ENCODE results near the gene SLC35F3. TPM values are rescaled to one million over a fixed set of nuclear protein-coding genes. Genes with fewer than 3 reads are reported as not detected.

The SLC35F3 gene
- total RNA-seq, 1 donor, result not detected

- Histone ChIP-seq H3K27me3 (ENCODE audit: insufficient read depth, low read length) (no peaks in the 10 kb centered on the region), H3K79me2 (ENCODE audit: insufficient read depth, low read length) (no peaks in the 10 kb centered on the region), H3K9me3 (ENCODE audit: low read depth, low read length) (no peaks in the 10 kb centered on the region), H4K20me1 (ENCODE audit: insufficient read depth, low read length) (no peaks in the 10 kb centered on the region), H3K27ac (ENCODE audit: low read depth, low read length) (no peak overlapping the region), H2AFZ (ENCODE audit: low read length) (no peak overlapping the region), H3K4me2 (ENCODE audit: insufficient read depth, low read length) (no peak overlapping the region), H3K4me3 (ENCODE audit: insufficient read depth, low read length) (no peak overlapping the region), H3K36me3 (ENCODE audit: insufficient read depth, low read length) (no peaks in the 10 kb centered on the region), H3K4me1 (ENCODE audit: insufficient read depth, low read length) (no peaks in the 10 kb centered on the region)
- no peak for DNase-seq (ENCODE audit: insufficient read length, low spot score, missing footprints)
- TF ChIP-seq CTCF (IDR thresholded peaks at IDR 0.05; ENCODE audit: extremely low read depth, low read depth, low read length), result no peak
These were observed 230.4 kb downstream of the SLC35F3 start for GRCh38 chr1:234134878-234135277.

GRCh38 chr1:234135501-234135900, 231.0 kb downstream of the SLC35F3 start:
- H3K4me3 ChIP-seq (ENCODE audit: insufficient read depth, low read length), result no peak overlapping the region
- no peaks in the 10 kb centered on the region for H3K27me3 ChIP-seq (ENCODE audit: insufficient read depth, low read length)
- no peak for DNase-seq (ENCODE audit: insufficient read length, low spot score, missing footprints)
- no peaks in the 10 kb centered on the region for H3K79me2 ChIP-seq (ENCODE audit: insufficient read depth, low read length)
- no peaks in the 10 kb centered on the region for H3K36me3 ChIP-seq (ENCODE audit: insufficient read depth, low read length)
- H4K20me1 ChIP-seq (ENCODE audit: insufficient read depth, low read length), result no peaks in the 10 kb centered on the region
- H3K27ac ChIP-seq (ENCODE audit: low read depth, low read length), result no peak overlapping the region
- H2AFZ ChIP-seq (ENCODE audit: low read length), result no peak overlapping the region
- H3K9me3 ChIP-seq (ENCODE audit: low read depth, low read length), result no peaks in the 10 kb centered on the region
- no peak overlapping the region for H3K4me2 ChIP-seq (ENCODE audit: insufficient read depth, low read length)
- no peak for TF ChIP-seq CTCF (IDR thresholded peaks at IDR 0.05; ENCODE audit: extremely low read depth, low read depth, low read length)
- H3K4me1 ChIP-seq (ENCODE audit: insufficient read depth, low read length), result no peaks in the 10 kb centered on the region

- no peak overlapping the region for H3K4me3 ChIP-seq (ENCODE audit: insufficient read depth, low read length)
- H3K4me2 ChIP-seq (ENCODE audit: insufficient read depth, low read length), result no peak overlapping the region
- no peaks in the 10 kb centered on the region for H3K9me3 ChIP-seq (ENCODE audit: low read depth, low read length)
- no peaks in the 10 kb centered on the region for H3K4me1 ChIP-seq (ENCODE audit: insufficient read depth, low read length)
- no peak for TF ChIP-seq CTCF (IDR thresholded peaks at IDR 0.05; ENCODE audit: extremely low read depth, low read depth, low read length)
- no peaks in the 10 kb centered on the region for H4K20me1 ChIP-seq (ENCODE audit: insufficient read depth, low read length)
- no peaks in the 10 kb centered on the region for H3K27me3 ChIP-seq (ENCODE audit: insufficient read depth, low read length)
- H3K36me3 ChIP-seq (ENCODE audit: insufficient read depth, low read length), result no peaks in the 10 kb centered on the region
- DNase-seq (ENCODE audit: insufficient read length, low spot score, missing footprints), result no peak
- H3K79me2 ChIP-seq (ENCODE audit: insufficient read depth, low read length), result no peaks in the 10 kb centered on the region
- no peak overlapping the region for H3K27ac ChIP-seq (ENCODE audit: low read depth, low read length)
- no peak overlapping the region for H2AFZ ChIP-seq (ENCODE audit: low read length)
These were observed 231.6 kb downstream of the SLC35F3 start for GRCh38 chr1:234136073-234136472.

- H4K20me1 ChIP-seq (ENCODE audit: insufficient read depth, low read length), result no peaks in the 10 kb centered on the region
- no peak overlapping the region for H3K4me3 ChIP-seq (ENCODE audit: insufficient read depth, low read length)
- no peak overlapping the region for H3K27ac ChIP-seq (ENCODE audit: low read depth, low read length)
- TF ChIP-seq CTCF (IDR thresholded peaks at IDR 0.05; ENCODE audit: extremely low read depth, low read depth, low read length), result no peak
- no peaks in the 10 kb centered on the region for H3K4me1 ChIP-seq (ENCODE audit: insufficient read depth, low read length)
- no peak overlapping the region for H3K4me2 ChIP-seq (ENCODE audit: insufficient read depth, low read length)
- H3K9me3 ChIP-seq (ENCODE audit: low read depth, low read length), result no peaks in the 10 kb centered on the region
- no peaks in the 10 kb centered on the region for H3K79me2 ChIP-seq (ENCODE audit: insufficient read depth, low read length)
- no peak overlapping the region for H2AFZ ChIP-seq (ENCODE audit: low read length)
- no peaks in the 10 kb centered on the region for H3K36me3 ChIP-seq (ENCODE audit: insufficient read depth, low read length)
- no peak for DNase-seq (ENCODE audit: insufficient read length, low spot score, missing footprints)
- H3K27me3 ChIP-seq (ENCODE audit: insufficient read depth, low read length), result no peaks in the 10 kb centered on the region
These were observed 235.5 kb downstream of the SLC35F3 start for GRCh38 chr1:234139966-234140365.
